Glutamatergic neuron (in vitro differentiated cells): ENCODE data around the gene PRKG1. TPM values are rescaled to one million over a fixed set of nuclear protein-coding genes. Genes with fewer than 3 reads are reported as not detected.

Experiments used
- DNase-seq: peaks from one replicate; pipeline ENCODE4 v3.0.0; 2022
- H3K27ac Mint-ChIP-seq: one replicate; pipeline ENCODE4 v1.8.0; 2020; ENCODE audit warnings: mild to moderate bottlenecking, mixed read lengths, inconsistent platforms; ENCODE audit not compliant: unreplicated experiment
- H3K27me3 Mint-ChIP-seq: one replicate; pipeline ENCODE4 v1.8.0; 2020; ENCODE audit warnings: mild to moderate bottlenecking, moderate library complexity, mixed read lengths, inconsistent platforms; ENCODE audit not compliant: unreplicated experiment
- H3K36me3 Mint-ChIP-seq: one replicate; pipeline ENCODE4 v1.8.0; 2020; ENCODE audit warnings: mild to moderate bottlenecking, mixed read lengths, inconsistent platforms; ENCODE audit not compliant: unreplicated experiment
- H3K4me1 Mint-ChIP-seq: one replicate; pipeline ENCODE4 v1.8.0; 2020; ENCODE audit warnings: mild to moderate bottlenecking, low read depth, mixed read lengths, inconsistent platforms; ENCODE audit not compliant: unreplicated experiment
- H3K4me3 Mint-ChIP-seq: one replicate; pipeline ENCODE4 v1.8.0; 2020; ENCODE audit warnings: mild to moderate bottlenecking, mixed read lengths, inconsistent platforms; ENCODE audit not compliant: unreplicated experiment
- H3K9me3 Mint-ChIP-seq: one replicate; pipeline ENCODE4 v1.8.0; 2020; ENCODE audit warnings: mild to moderate bottlenecking, moderate library complexity, mixed read lengths, inconsistent platforms; ENCODE audit not compliant: unreplicated experiment
- CTCF ChIP-seq: fragments of 200-600 bp; sonication (generic); IDR thresholded peaks from one replicate; pipeline ENCODE4 v1.5.0; 2021; ENCODE audit not compliant: partially characterized antibody, unreplicated experiment
- long read RNA-seq: library from polyadenylated mRNA; unstranded; transcript quantifications from one replicate; pipeline ENCODE4 v2.0.0, GENCODE V29; 2020; ENCODE audit not compliant: unreplicated experiment
- total RNA-seq: library from RNA; stranded (reverse); fragmentation: NEBNext Ultra II Directional; extraction: Animal tissue kit (Norgen Biotek cat#: 25700); gene quantifications from one replicate; pipeline ENCODE4 v1.2.1, GENCODE V29; 2021; ENCODE audit not compliant: unreplicated experiment

PRKG1 gene
- 52.7 TPM for total RNA-seq
- long read RNA-seq, partial matches to known transcripts: 0 of 6 reads
- long read RNA-seq, other reads (novel, unspliced or antisense): 6 of 6 reads

- Mint-ChIP-seq H3K27me3 (peaks cover 4% of the 10 kb centered on the region), H3K4me1 (peaks cover 4% of the 10 kb centered on the region), H3K4me3 (peak within 1 kb of the TSS; percentile 98), H3K27ac (no peak within 1 kb of the TSS), H3K36me3 (no peaks in the 10 kb centered on the region), H3K9me3 (no peaks in the 10 kb centered on the region)
- peak; percentile 77 for DNase-seq
- no peak for TF ChIP-seq CTCF
These were observed at the start of gene PRKG1 for GRCh38 chr10:51074238-51075028. Gene PRKG1 (plus strand): TSS chr10:51074487.

- Mint-ChIP-seq H3K36me3 (no peaks in the 10 kb centered on the region), H3K9me3 (peaks cover 2% of the 10 kb centered on the region), H3K27ac (no peak overlapping the region), H3K4me3 (no peak overlapping the region), H3K27me3 (no peaks in the 10 kb centered on the region), H3K4me1 (no peaks in the 10 kb centered on the region)
- DNase-seq: no peak
- no peak for TF ChIP-seq CTCF
These were observed 45.9 kb upstream of the PRKG1 start for GRCh38 chr10:51028420-51028819.

- Mint-ChIP-seq H3K36me3 (no peaks in the 10 kb centered on the region), H3K27me3 (no peaks in the 10 kb centered on the region), H3K4me3 (no peak overlapping the region), H3K4me1 (no peaks in the 10 kb centered on the region), H3K9me3 (peaks cover 2% of the 10 kb centered on the region), H3K27ac (no peak overlapping the region)
- TF ChIP-seq CTCF: no peak
- no peak for DNase-seq
These were observed 45.1 kb upstream of the PRKG1 start for GRCh38 chr10:51029172-51029641.

- Mint-ChIP-seq H3K9me3 (peaks cover 2% of the 10 kb centered on the region), H3K27me3 (no peaks in the 10 kb centered on the region), H3K4me1 (peaks cover 7% of the 10 kb centered on the region), H3K4me3 (no peak overlapping the region), H3K36me3 (no peaks in the 10 kb centered on the region), H3K27ac (no peak overlapping the region)
- DNase-seq: no peak
- no peak for TF ChIP-seq CTCF
These were observed 43.8 kb upstream of the PRKG1 start for GRCh38 chr10:51030480-51030879.

GRCh38 chr10:51031950-51032349 is 42.3 kb upstream of the PRKG1 start:
- TF ChIP-seq CTCF: no peak
- Mint-ChIP-seq H3K9me3 (peaks cover 2% of the 10 kb centered on the region), H3K27me3 (no peaks in the 10 kb centered on the region), H3K4me3 (no peak overlapping the region), H3K36me3 (no peaks in the 10 kb centered on the region), H3K4me1 (peaks cover 7% of the 10 kb centered on the region), H3K27ac (no peak overlapping the region)
- DNase-seq: no peak
